A549 (cell line): ENCODE data around the gene PAIP2B. TPM values are rescaled to one million over a fixed set of nuclear protein-coding genes. Genes with fewer than 3 reads are reported as not detected.
"Not testable (repeated sequence)": the region's sequence is repeated elsewhere in the genome, so short reads cannot be mapped to it uniquely, and the experiment has no call there.

ENCODE experiments used
- ATAC-seq, 2 experiments: fragments of 200-7000 bp in 1 of 2; fragments of >200 bp in 1 of 2; cut with Nextera tagmentation in 1 of 2; cut with Tn5 transposase in 1 of 2; 3 replicates each; pipeline versions ENCODE4 v1.8.0 to v1.9.1; 2018 to 2020; ENCODE audit warnings: mild to moderate bottlenecking in 1 of 2, moderate library complexity in 1 of 2
- CTCF ChIA-PET: fragments of 300-600 bp; sonication (Branson Sonifier 250); formaldehyde crosslinking; extraction: SDS; loops from one replicate; lab custom pipeline; 2021; ENCODE audit warnings: antibody characterized with exemption, inconsistent platforms; lab: Yijun Ruan, JAX
- POLR2A ChIA-PET: fragments of 350-600 bp; formaldehyde crosslinking; extraction: SDS; loops from one replicate; lab custom pipeline; 2021; ENCODE audit warnings: antibody characterized with exemption, inconsistent platforms; lab: Yijun Ruan, JAX
- DNase-seq, 2 experiments: peaks; one replicate each; pipeline versions ENCODE4 v3.0.0 to v3.0.0-alpha.2; 2011 to 2016; ENCODE audit warnings: low read depth in 1 of 2, low spot score in 1 of 2
- FAIRE-seq: peaks from 2 replicates; lab custom pipeline; 2011; peaks lifted over from hg19 to GRCh38; lab: Jason Lieb, UNC
- H3K27ac ChIP-seq, 2 experiments: fragments of >200 bp; sonication (Bioruptor Twin); formaldehyde crosslinking; 3 replicates each; pipeline ENCODE4 v1.5.1; 2016 to 2017
- H3K4me1 ChIP-seq: fragments of >200 bp; sonication (Bioruptor Twin); formaldehyde crosslinking; 3 replicates; pipeline ENCODE4 v1.6.1; 2016
- H3K4me2 ChIP-seq: fragments of >200 bp; sonication (Bioruptor Twin); formaldehyde crosslinking; 3 replicates; pipeline ENCODE4 v1.6.1; 2016
- H3K4me3 ChIP-seq: fragments of >200 bp; sonication (Bioruptor Twin); formaldehyde crosslinking; 3 replicates; pipeline ENCODE4 v1.5.1; 2016
- H3K9me3 ChIP-seq: fragments of >200 bp; sonication (Bioruptor Twin); formaldehyde crosslinking; 3 replicates; pipeline ENCODE4 v1.6.1; 2016
- BHLHE40 ChIP-seq: IDR thresholded peaks from 2 replicates; pipeline ENCODE4 v1.6.1; 2012; ENCODE audit warnings: low read depth, low read length, inconsistent platforms
- CEBPB ChIP-seq, 2 experiments: fragments of >200 bp in 1 of 2; sonication (Bioruptor Twin) in 1 of 2; formaldehyde crosslinking in 1 of 2; IDR thresholded peaks; 2 replicates each; pipeline ENCODE4 v1.6.1; 2012 to 2016
- EHF ChIP-seq: fragments of 250-450 bp; sonication (Bioruptor Pico); IDR thresholded peaks from 2 replicates; pipeline ENCODE4 v1.5.0; 2020; ENCODE audit warnings: mild to moderate bottlenecking
- ESRRA ChIP-seq: fragments of 150-350 bp; IDR thresholded peaks from 2 replicates; pipeline ENCODE4 v1.6.1; 2014; ENCODE audit warnings: mild to moderate bottlenecking, low read length, borderline replicate concordance
- FOSL2 ChIP-seq, 2 experiments: fragments of 450-650 bp in 1 of 2; fragments of >200 bp in 1 of 2; sonication (Bioruptor Twin) in 1 of 2; formaldehyde crosslinking; IDR thresholded peaks; 2 replicates each; pipeline versions ENCODE4 v1.5.0 to v1.6.1; 2016 to 2020; ENCODE audit warnings: mild to moderate bottlenecking in 1 of 2, moderate library complexity in 1 of 2
- HEYL ChIP-seq: fragments of 250-450 bp; sonication (Bioruptor Pico); IDR thresholded peaks from 2 replicates; pipeline ENCODE4 v1.8.0; 2021; ENCODE audit warnings: mild to moderate bottlenecking, moderate library complexity
- HOXB13 ChIP-seq: fragments of 250-450 bp; sonication (Bioruptor Pico); IDR thresholded peaks from 2 replicates; pipeline ENCODE4 v1.5.0; 2020; ENCODE audit warnings: low read depth, mild to moderate bottlenecking, moderate library complexity
- MAFK ChIP-seq: fragments of 450-650 bp; IDR thresholded peaks from 2 replicates; pipeline ENCODE4 v1.6.1; 2014; ENCODE audit not compliant: partially characterized antibody
- NFE2L2 ChIP-seq: fragments of 150-350 bp; conservative IDR thresholded peaks from 2 replicates; pipeline ENCODE4 v1.6.1; 2014; ENCODE audit warnings: low read length
- NPAS2 ChIP-seq: fragments of 250-450 bp; sonication (Bioruptor Pico); IDR thresholded peaks from 2 replicates; pipeline ENCODE4 v1.8.0; 2022; ENCODE audit warnings: mild to moderate bottlenecking, moderate library complexity, borderline replicate concordance
- PHF8 ChIP-seq: fragments of 200-600 bp; sonication (generic); IDR thresholded peaks from 2 replicates; pipeline ENCODE4 v1.6.1; 2016; ENCODE audit warnings: low read depth, mild to moderate bottlenecking, antibody characterized with exemption, moderate library complexity, borderline replicate concordance
- RCOR1 ChIP-seq: fragments of 150-350 bp; IDR thresholded peaks from 2 replicates; pipeline ENCODE4 v1.6.1; 2014; ENCODE audit warnings: antibody characterized with exemption, low read length, low read depth
- RFX5 ChIP-seq: fragments of 450-650 bp; IDR thresholded peaks from 2 replicates; pipeline ENCODE4 v1.7.1; 2014; ENCODE audit warnings: antibody characterized with exemption, mild to moderate bottlenecking, moderate library complexity
- SMC3 ChIP-seq: fragments of >200 bp; sonication (Bioruptor Twin); formaldehyde crosslinking; IDR thresholded peaks from 3 replicates; pipeline ENCODE4 v1.6.1; 2018; ENCODE audit warnings: inconsistent platforms
- SREBF2 ChIP-seq: fragments of 450-650 bp; IDR thresholded peaks from 2 replicates; pipeline ENCODE4 v1.6.1; 2014; ENCODE audit warnings: mild to moderate bottlenecking, moderate library complexity
- WGBS: methylation state at CpG from one replicate; pipeline ENCODE4 v1.1.6; 2017; ENCODE audit errors: missing lambda C conversion rate; 5-methylcytosine and 5-hydroxymethylcytosine counted together
- polyA plus RNA-seq, 4 experiments: library from polyadenylated mRNA; depleted of rRNA in 3 of 4; stranded (reverse); fragments of >200 nt; fragmentation: RNase III in 1 of 4; extraction: RNeasy Plus Mini Kit Qiagen cat#74134 plus additional on column Dnase treatment in 1 of 4; gene quantifications; 2 replicates in 3 of 4; 3 replicates in 1 of 4; pipeline ENCODE4 v1.2.3, GENCODE V29; 2011 to 2017
- TF ChIP-seq, protein P1 (sequence below): fragments of 200-600 bp; sonication (generic); IDR thresholded peaks from 2 replicates; pipeline ENCODE4 v1.6.1; 2016; ENCODE audit warnings: antibody characterized with exemption, mild to moderate bottlenecking, moderate library complexity
- TF ChIP-seq, protein P2 (sequence below): IDR thresholded peaks from 2 replicates; pipeline ENCODE4 v1.6.1; 2012
- TF ChIP-seq, protein P3 (sequence below): fragments of 450-650 bp; IDR thresholded peaks from 2 replicates; pipeline ENCODE4 v1.6.1; 2014; ENCODE audit warnings: antibody characterized with exemption

Gene PAIP2B
- polyA plus RNA-seq, 2 of the 4 experiments (the other 2 are of a cell fraction) = 0.70 to 0.84 TPM

DNA sequence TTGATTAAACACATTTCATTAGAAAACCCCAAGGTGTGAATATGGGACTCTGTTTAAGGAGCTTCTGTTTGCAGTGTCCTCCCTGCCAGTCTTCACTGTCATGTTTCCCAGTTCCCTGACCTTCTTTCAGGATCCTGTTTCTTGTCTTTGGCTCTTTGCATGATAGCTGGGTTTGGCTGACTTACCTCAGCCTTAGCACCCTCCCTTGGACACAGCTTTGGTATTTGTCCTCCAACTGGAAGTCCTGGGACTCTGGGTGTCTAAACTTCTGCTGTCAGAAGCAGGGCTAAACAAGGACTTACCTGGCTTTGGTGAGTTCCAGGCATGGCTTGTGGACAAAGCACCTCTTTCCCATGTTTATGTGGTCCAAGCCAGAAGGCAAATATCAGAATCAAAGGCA lies 11.2 kb upstream of the PAIP2B start:
- DNase-seq (no peak), ATAC-seq (no peak), FAIRE-seq (no peak)
- Histone ChIP-seq H3K4me2 (no peak overlapping the region), H3K9me3 (no peaks in the 10 kb centered on the region), H3K4me1 (no peaks in the 10 kb centered on the region), H3K4me3 (no peak overlapping the region), H3K27ac (no peak overlapping the region)
- ChIA-PET POLR2A (no interaction called here), CTCF (interaction anchor here (0.9 to 3.3 kb wide), 2 partner anchors 14 to 60 kb away, joined by 3 to 18 read pairs; no protein-coding TSS in a partner anchor)
- TF ChIP-seq MAFK = no peak
- 0 out of 2 replicates have a peak, but pooled peaks have one; percentile 9 for TF ChIP-seq SREBF2

DNA sequence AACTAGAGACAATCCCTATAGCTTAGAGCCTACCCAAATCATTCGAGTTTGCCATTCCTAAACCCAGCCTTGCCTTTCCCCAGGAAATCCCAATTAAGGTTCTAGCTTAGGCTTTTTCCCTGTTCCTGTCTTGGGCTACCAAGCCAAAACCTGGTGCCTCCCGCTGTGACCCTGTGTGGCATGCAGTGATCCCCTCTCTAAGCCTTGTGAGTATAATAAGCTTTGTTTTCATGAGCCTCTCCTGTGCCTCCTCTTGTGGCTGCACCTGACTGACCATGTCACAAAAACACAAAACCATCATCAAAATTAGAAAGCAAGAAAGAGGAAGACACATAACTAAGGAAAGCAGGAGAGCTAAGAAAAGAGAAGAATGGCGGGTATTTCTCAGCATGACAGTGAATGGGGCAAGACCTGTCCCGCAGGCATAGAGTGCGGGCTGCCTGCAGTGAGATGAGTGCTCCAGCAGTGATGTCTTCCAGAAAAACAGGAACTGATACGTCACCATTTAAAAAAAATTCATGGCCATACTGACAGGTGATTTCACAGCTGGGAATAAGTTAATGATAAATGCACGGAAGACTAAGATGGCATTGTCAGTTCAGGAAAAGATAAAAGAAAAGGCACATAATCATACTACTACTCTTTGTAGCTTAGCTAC lies 9.2 kb upstream of the PAIP2B start:
- CTCF ChIA-PET = interaction anchor here (0.6 to 3.3 kb wide), 9 partner anchors 8 to 225 kb away, joined by 3 to 18 read pairs (median 4); partner anchors contain the start of gene PAIP2B

DNA sequence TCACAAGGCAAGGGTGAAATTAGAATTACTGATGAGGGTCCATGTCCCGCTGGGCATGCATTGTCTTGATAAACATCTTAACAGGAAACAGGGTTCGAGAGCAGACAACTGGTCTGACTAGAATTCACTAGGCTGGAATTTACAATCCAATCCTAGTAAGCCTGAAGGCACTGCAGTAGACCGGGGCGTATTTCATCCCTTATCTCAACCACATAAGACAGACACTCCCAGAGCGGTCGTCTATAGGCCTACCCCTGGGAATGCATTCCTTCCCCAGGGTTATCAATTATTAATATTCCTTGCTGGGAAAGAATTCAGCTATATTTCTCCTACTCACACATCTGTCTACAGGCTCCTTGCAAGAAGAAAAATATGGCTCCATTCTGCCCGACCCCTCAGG lies 6.2 kb upstream of the PAIP2B start:
- H3K4me1 ChIP-seq, ATAC-seq: not testable (repeated sequence)

More for the DNA sequence above, 9.2 kb upstream of the PAIP2B start:
- WGBS = 45% methylated on average over 7 of the region's 7 CpGs
- no peaks in the 10 kb centered on the region for H3K4me1 ChIP-seq
- TF ChIP-seq RFX5 (no peak), HOXB13 (CRISPR knock-in tag) (no peak), PHF8 (no peak), FOSL2 (IDR thresholded peaks at IDR 0.05) (no peak), FOSL2 (CRISPR knock-in tag; IDR thresholded peaks at IDR 0.05) (no peak), RCOR1 (no peak), SMC3 (no peak), CEBPB (IDR thresholded peaks at IDR 0.05) (no peak), BHLHE40 (no peak), NPAS2 (CRISPR knock-in tag) (no peak), ESRRA (no peak), EHF (CRISPR knock-in tag) (no peak), HEYL (CRISPR knock-in tag) (no peak), NFE2L2 (no peak)
- TF ChIP-seq, protein P1, sequence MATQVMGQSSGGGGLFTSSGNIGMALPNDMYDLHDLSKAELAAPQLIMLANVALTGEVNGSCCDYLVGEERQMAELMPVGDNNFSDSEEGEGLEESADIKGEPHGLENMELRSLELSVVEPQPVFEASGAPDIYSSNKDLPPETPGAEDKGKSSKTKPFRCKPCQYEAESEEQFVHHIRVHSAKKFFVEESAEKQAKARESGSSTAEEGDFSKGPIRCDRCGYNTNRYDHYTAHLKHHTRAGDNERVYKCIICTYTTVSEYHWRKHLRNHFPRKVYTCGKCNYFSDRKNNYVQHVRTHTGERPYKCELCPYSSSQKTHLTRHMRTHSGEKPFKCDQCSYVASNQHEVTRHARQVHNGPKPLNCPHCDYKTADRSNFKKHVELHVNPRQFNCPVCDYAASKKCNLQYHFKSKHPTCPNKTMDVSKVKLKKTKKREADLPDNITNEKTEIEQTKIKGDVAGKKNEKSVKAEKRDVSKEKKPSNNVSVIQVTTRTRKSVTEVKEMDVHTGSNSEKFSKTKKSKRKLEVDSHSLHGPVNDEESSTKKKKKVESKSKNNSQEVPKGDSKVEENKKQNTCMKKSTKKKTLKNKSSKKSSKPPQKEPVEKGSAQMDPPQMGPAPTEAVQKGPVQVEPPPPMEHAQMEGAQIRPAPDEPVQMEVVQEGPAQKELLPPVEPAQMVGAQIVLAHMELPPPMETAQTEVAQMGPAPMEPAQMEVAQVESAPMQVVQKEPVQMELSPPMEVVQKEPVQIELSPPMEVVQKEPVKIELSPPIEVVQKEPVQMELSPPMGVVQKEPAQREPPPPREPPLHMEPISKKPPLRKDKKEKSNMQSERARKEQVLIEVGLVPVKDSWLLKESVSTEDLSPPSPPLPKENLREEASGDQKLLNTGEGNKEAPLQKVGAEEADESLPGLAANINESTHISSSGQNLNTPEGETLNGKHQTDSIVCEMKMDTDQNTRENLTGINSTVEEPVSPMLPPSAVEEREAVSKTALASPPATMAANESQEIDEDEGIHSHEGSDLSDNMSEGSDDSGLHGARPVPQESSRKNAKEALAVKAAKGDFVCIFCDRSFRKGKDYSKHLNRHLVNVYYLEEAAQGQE = no peak
- TF ChIP-seq, protein P2, sequence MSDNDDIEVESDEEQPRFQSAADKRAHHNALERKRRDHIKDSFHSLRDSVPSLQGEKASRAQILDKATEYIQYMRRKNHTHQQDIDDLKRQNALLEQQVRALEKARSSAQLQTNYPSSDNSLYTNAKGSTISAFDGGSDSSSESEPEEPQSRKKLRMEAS = no peak
- TF ChIP-seq, protein P3, sequence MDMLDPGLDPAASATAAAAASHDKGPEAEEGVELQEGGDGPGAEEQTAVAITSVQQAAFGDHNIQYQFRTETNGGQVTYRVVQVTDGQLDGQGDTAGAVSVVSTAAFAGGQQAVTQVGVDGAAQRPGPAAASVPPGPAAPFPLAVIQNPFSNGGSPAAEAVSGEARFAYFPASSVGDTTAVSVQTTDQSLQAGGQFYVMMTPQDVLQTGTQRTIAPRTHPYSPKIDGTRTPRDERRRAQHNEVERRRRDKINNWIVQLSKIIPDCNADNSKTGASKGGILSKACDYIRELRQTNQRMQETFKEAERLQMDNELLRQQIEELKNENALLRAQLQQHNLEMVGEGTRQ = no peak
- no peak overlapping the region for H3K4me3 ChIP-seq
- no peak overlapping the region for H3K4me2 ChIP-seq
- H3K9me3 ChIP-seq = no peaks in the 10 kb centered on the region
- no peak overlapping the region for H3K27ac ChIP-seq
- DNase-seq = no peak
- POLR2A ChIA-PET = interaction anchor here (0.6 to 2.1 kb wide), 3 partner anchors 9 to 18 kb away, joined by 3 to 10 read pairs (median 4); partner anchors contain the start of gene PAIP2B
- FAIRE-seq = no peak
- ATAC-seq = peak; percentile 27 to 44; a peak in 1 of 6 replicates

More for the DNA sequence above, 6.2 kb upstream of the PAIP2B start:
- POLR2A ChIA-PET, FAIRE-seq, H3K4me3 ChIP-seq, H3K4me2 ChIP-seq, DNase-seq, H3K27ac ChIP-seq, H3K9me3 ChIP-seq: not testable (repeated sequence)
- CTCF ChIA-PET = interaction anchor here (1.9 to 2.3 kb wide), 2 partner anchors 11 to 50 kb away, joined by 6 to 8 read pairs; no protein-coding TSS in a partner anchor
- WGBS = 41% methylated on average over 7 of the region's 7 CpGs
